SHP77 (cell line): ENCODE results near the gene KCNV2.

ENCODE experiments used
- DNase-seq, 2 experiments: peaks; one replicate each; lab custom pipeline; 2025; lab: John Stamatoyannopoulos, UW

Gene KCNV2

DNA sequence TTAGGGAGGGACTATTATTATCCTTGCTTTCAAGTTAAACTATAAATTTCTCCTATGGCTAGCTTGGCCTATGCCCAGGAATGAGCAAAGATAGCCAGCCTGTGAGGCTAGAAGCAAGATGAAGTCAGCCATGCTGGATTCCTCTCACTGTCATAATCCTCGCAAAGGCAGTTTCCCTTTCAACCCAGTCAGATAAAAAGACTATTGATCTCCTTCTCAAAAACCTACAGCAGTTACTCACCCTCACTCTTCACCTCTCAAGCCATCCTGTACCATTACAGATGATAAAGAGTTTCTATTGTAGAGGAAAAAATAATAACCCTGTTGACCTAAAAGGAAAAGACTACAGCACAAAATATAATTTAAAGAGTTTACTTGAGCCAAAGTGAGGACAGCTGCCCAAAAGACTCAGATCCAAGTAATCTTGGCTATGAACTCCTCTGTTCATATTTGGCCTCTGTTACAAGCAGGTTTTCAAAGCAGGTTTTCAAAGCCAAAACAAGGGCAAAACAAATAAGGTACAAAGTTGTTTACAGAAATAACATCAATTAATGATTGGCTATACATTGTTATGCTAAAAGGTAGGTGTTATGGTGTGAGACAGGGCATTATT lies 41.7 kb downstream of the KCNV2 start:
- no peak for DNase-seq

DNA sequence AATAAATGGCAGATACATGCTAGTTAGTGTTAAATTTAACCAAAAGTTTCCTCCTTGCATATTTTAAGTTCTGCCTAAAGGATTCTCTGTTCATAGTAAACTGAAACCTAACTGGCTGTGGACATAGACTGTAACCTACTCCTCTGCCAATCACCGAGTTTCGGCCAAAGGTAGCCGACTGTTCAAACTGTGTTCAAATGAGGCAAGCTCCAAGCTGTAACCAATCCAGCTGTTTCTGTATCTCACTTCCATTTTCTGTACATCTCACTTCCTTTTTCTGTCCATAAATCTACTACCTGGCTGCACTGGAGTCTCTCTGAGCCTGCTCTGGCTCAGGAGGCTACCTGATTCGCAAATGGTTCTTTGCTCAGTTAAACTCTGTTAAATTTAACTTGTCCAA lies 44.1 kb downstream of the KCNV2 start:
- DNase-seq, result no peak

DNA sequence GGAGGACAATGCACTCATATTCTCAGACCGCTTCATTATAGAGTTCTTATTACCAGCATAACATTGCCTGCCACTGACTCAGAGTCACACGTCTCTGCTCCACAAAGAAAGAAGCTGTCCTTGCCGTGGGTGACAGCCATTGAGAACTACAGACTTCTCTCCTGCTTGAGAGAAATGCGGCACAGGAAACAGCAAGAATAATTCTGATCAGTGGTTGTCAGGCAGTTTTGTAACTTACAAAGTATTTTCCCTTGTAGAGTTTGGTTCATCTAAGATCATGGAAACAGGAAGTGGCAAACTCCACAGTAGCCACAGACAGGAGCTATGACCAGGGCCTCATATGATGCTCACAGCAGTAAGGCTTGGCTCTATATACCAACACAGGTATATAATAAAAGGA lies 47.0 kb downstream of the KCNV2 start:
- DNase-seq, result no peak

DNA sequence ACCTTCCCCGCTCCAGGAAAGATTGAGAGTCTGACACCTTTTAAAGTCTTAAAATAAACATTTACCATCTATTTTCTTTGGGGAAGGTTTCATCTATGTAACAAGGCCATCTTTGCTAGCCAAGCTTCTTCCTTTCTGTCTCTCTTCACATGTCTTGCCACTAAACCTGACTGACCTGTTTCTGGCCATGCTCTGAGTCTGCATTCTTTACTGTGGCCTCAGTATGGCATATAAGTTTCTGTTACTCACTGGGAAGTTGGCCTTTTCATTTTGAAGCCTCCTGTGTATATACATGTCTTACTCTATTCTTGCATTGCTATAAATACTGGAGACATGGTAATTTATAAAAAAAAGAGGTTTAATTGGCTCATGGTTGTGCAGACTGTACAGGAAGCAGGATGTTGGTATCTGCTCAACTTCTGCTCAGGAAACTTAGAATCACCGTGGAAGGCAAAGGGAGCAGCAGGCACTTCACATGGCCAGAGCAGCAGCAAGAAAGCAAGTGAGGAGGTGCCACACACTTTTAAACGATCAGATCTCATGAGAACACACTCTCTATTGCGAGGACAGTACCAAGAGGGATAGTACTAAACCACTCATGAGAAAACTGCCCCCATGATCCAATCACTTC lies 48.1 kb downstream of the KCNV2 start:
- no peak for DNase-seq

DNA sequence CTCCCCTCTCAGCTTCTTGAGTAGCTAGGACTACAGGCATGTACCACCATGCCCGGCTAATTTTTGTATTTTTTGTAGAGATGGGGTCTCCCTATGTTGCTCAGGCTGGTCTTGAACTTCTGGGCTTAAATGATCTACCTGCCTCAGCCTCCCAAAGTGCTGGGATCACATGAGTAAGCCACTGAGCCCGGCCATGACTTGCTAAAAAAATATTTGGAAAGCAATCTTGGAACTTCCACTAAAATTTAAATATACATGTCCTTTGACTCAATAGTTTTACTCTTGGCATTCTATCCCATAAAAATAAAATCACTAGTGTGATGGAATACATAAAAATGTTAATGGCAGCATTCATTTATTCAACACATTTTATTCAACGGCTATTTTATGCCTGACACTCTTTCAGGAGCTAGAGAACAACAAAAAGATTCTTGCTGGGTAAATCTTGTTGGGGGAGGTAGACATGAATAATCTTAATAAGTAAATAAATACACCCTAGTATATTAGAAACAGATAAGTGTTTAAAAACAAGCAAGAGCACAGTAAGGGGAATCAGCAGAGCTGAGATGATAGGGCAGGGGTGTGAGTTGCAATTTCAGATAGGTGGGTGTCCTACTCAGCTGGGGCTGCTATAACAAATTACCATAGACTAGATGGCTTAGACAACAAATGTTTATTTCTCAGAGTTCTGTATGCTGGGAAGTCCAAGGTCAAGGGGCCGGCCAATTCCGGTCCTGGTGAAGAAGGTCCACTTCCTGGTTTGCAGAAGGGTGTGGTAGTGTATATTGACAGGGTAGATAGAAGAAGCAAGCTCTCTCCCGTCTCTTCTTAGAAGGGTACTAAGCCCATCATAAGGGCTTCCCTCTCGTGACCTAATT lies 50.7 kb downstream of the KCNV2 start:
- DNase-seq, result no peak

DNA sequence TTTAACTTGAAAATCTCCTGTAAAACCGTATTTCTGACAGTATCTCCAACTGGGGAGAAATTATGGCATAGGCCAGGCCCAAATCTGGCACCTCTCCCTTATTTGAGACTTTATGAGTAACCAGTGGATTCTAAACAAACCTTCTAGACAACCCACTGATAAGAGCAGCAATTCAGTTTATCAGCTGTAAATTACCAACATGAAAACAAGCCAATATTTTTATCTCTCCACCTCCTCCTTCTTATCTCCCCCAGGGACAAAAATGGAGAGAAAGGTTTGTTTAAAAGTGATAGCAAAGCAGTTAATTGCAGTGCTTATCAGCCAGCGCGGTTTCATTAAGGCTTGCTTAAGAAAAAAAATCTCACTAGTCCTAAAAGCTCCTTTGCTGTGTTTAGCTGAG lies 53.8 kb downstream of the KCNV2 start:
- no peak for DNase-seq

DNA sequence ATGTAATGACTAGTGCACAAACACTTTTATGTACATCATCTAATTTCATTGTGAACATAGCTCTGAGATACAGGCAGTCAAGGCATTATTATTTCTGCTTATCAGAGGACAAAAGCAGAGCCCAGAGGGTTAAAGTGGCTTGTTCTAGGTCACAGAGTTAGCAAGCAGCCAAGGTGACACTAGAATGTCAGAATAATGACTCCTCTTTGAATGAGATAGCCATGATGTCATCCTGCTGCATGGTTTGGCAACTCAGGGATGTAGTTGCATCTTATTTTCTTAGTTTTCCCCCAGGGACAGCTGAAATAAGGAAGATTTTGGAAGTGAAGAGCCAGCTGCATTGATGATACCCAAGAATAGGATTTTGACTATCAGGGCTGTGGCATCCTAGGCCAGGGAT lies 54.4 kb downstream of the KCNV2 start:
- no peak for DNase-seq

DNA sequence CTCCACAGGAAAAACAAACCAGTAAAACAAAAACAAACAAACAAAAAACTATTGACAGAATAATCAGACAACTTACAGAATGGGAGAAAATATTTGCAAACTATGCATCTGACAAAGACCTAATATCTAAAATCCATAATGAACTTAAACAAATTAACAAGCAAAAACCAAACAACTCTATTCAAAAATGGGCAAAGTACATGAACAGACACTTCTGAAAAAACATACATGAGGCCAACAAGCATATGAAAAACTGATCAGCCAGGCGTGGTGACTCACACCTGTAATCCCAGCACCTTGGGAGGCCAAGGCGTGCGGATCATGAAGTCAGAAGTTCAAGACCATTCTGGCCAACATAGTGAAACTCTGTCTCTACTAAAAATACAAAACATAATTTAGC lies 60.1 kb downstream of the KCNV2 start:
- DNase-seq, result no peak

DNA sequence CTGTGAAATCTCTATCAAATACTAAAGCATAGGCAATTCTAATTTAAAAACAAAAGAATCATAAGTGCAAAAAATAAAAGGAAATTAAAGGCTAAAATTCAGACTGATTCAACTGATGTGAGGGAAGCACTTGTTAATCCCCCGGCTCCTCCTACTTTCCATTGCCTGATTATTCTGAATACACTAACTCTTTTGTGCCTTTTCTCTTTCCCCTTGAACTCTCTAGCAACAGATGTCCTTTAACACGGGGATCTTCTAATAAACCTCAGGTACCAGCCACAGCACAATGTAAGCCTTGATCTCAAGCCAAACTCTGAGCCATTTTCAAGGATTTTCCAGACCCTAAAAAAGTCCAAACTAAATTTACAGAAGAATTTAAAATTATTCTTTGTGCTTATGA lies 61.5 kb downstream of the KCNV2 start:
- no peak for DNase-seq
